ENCODE results near the gene CRTAC1.
A peak's percentile ranks its signal among the peaks of the same experiment; 100 is the strongest.

CRTAC1 gene
- total RNA-seq = 0 reads per million in 4 donors

GRCh38 chr10:98030093-98030821 is at the start of gene CRTAC1:
Gene CRTAC1, minus strand, starts transcription at chr10:98030621. Its CDS starts 149 bp downstream, at chr10:98030472.
- DNase-seq = no peak

DNA sequence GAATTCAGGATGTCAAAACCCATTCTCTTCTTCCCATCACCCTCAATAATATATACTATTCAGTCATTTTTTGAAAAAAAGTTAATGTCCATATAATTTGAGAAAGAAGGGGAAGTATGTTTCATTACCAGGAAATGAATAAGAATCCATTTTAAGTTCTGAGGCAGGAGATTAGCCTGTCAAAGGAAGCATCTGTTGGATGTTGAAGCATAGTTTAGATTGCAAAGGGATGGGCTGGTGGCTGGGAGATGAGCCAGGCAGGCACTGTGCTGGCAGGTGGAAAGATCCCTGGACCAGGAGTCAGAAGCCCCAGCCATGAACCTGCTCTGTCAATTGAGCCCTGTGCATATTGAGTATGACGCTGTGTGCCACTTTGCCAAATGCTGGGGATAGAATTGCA is 48.4 kb upstream of the CRTAC1 start:
- no peak for DNase-seq

- DNase-seq = no peak
These were observed 46.8 kb upstream of the CRTAC1 start for GRCh38 chr10:98077223-98077622.

DNA sequence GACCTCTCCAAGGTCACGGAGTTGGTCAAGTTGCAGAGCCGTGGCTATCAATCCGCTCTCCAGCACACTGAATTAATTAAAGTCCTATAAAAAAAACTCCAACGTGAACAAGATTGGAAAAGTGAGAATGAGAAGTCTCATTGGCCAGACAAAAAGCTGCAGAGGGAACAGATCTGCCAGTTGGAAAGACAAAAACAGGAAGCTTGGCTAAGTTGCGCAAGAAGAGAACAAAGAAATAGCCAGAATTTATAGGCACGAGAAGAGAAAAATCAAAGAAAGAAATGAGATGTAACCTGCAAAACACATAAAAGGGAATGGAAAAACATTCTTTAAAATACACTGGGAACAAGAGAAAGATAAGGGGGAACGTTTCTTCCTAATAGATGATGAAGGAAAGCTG is 45.7 kb upstream of the CRTAC1 start:
- no peak for DNase-seq

- no peak for DNase-seq
These were observed 44.0 kb upstream of the CRTAC1 start for GRCh38 chr10:98074315-98074911.

- DNase-seq = no peak
These were observed 36.7 kb upstream of the CRTAC1 start for GRCh38 chr10:98067165-98067564.

- no peak for DNase-seq
These were observed 33.3 kb upstream of the CRTAC1 start for GRCh38 chr10:98063740-98064027.

DNA sequence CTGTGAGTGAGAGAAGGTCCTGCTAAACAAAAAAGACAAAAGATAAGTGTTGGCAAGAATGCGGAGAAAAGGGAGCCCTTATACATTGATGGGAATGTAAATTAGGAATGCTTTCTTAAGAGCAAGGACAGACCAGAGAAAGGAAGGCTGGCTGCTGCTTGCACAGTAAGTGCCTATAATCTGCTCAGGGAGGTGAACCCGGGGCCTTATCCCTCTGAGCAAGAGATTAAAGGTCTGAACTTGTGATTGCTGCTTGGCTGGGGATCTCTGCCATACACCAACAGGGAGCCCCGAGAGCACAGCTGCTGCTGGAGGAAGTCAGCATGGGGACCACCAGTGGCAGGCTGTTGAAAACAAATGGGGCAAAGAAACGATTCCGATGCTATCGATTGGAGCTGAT is 32.0 kb upstream of the CRTAC1 start:
- DNase-seq = no peak

GRCh38 chr10:98060079-98060478 is 29.7 kb upstream of the CRTAC1 start:
- DNase-seq = no peak

GRCh38 chr10:98058295-98058694 is 27.9 kb upstream of the CRTAC1 start:
- DNase-seq = no peak

DNA sequence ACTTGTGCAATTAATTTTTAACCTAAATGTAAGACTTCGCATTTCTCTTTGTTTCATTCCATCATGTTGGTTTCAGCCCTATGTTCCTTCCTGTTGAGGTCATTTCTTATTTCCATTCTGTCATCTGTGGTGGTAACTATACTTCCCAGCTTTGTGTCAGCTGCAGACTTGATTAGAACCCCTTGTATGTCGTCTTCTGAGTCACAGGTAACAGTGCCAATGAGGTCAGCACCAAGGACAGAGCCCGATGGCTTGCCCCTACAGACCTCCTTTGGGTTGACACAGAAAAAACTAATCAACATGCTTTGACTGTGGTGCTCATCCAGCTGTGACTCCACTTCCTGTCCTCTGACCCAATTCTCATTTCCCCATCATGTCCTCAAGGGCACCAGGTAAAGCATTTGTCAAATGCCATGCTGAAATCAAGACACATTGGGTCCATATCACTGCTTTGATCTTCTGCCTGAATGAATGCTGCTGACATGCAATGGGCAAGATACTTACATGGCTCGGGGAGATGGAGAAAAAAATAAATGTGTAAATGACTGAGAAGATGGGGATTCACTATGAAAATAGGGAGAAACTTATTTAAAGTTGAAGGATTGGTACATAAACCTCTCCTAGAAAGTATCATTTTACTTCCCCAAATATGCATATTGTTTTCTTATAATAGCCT is 25.6 kb upstream of the CRTAC1 start:
- no peak for DNase-seq

DNA sequence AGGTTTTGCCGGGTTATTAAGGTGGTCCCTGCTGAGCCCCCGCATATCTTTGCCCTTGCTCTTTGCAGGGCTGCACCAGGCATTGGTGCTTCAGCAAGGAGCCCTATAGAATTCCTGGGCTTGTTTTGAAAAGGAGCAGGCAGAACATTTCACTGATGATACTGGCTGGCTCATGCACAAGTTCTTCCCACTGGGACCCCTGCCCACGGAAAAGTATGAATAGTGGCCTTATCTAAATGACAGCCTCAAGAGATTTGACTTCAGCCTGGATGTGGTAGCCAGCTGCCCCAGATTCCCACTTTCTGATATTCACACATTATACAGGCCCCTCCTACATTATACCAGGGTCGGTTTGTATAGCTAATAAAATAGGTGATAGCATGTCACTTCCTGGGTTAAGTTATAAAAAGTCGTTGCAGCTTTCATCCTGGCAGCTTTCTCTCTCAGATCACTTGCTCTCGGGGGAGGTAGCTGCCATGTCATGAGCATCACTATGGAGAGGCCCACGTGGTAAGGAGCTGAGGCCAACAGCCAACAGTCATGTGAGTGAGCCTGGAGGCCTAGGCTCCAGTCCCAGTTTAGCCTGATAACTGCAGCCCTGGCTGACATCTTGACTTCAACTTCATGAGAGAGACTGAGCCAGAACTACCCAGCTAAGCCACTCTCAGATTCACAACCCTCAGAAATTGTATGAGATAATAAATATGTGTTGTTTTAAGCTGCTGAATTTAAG is 16.8 kb upstream of the CRTAC1 start:
- no peak for DNase-seq

DNA sequence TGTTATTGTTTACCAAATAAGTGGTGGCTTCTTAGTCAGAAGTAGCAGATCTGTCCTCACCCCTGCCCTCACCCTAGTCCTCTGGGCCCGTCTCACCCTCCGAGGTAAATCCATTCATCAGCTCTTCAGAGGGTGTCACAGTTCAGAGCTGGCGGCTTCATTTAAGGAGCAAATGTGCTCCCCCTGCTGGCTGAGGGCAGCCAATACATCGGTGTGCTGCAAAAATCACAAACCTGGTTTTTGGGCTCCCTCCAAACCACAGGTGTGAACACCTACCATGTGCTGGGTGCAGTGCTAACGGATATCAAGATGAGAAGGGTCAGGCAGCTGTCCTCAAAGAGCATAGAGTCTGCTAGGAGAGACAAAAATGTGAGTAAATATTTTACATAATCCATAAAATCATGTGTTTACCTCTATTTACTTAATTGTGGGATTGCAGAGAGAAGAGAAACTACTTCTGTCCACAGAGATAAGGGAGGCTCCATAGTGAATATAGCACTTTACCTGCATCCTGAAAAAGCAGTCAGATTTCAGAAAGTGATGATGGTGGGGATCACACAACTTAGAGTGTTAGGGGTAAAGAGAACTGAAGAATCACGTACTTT is 15.5 kb upstream of the CRTAC1 start:
- peak in 4 of 5 donors; percentile 27 to 54 (median 38) for DNase-seq

- DNase-seq = peak in 2 of 5 donors; percentile 16 to 26
These were observed 11.1 kb upstream of the CRTAC1 start for GRCh38 chr10:98041352-98042043.

GRCh38 chr10:98039690-98040381 is 9.4 kb upstream of the CRTAC1 start:
- no peak for DNase-seq

DNA sequence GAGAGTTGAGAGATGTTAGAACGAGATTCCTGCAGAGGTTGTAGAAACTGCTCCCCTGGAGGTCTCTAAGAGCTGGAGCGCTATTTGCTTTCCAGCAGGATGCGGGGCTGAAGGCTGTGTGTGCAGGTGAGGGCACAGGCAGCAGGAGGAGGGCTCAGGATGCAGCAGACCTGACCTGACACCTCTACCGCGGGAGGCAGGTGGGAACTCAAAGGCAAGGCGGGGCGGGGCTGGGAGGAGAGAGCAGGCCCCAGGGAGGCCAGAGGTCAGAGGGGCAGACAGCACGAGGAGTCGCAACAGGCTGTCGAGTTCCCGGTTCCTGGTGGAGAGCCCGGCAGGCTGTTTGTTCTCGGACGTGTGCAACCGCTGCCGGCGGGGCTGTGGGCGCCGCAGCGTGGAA is 7.9 kb upstream of the CRTAC1 start:
- no peak for DNase-seq

DNA sequence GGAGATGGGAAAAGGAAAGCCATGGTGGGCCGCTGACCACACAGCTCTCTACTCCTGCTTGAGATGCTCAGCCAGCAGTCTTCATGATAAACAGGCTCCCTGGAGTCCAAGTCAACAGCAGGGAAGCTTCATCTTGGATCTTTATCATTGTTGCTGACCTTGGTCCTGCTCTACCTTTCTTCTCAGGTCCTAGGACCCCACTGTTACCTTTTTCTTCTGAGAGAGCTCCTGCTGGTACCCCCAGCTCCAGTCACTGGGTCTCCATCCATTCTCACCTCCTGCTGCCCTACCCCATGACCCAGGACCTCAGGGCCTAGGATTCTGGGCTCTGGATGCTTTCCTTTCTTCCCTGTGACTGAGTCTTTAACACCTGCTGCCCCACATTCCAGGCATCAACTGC is 5.2 kb upstream of the CRTAC1 start:
- DNase-seq = no peak

DNA sequence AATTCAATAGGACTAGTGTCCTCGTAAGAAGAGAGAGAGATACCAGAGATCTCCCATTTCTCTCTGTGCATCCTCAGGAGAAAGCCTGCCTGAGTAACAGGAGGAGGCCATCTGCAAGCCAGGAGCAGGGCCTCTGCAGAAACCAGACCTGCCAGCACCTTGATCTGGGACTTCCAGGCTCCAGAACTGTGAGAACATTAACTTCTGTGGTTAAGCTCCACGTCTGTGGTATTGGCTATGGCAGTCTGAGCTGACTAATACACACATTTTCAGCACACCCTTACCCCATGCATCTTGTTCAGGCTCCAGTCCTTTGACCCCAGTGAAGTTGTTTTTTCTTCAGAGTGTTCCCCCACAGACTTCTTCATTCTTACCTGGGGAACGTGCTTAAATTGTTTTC is 3.1 kb upstream of the CRTAC1 start:
- no peak for DNase-seq

GRCh38 chr10:98031440-98031839 is 1.0 kb upstream of the CRTAC1 start:
- no peak for DNase-seq

DNA sequence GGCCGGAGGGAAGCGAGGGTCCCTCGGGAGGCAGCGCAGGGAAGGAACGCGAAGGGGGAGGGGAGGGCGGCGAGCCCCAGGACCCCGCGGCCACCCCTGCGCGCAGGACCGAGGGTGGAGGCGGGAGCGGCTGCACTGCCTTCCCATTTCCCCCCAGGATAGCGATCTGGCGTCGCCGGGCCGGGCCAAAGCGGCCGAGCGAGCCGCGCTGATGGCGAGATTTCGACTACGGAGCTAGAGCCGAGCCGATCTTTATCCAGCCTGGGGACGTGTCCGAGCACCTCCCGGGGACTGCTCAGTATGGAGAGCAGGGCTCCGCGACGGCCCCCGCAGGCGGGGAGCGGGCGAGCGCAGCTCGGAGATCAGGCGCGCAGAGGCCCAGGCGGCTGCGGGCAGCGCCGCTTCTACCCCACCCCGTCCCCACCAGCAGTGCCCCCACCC is 590 bp upstream of the CRTAC1 start:
- DNase-seq = no peak

DNA sequence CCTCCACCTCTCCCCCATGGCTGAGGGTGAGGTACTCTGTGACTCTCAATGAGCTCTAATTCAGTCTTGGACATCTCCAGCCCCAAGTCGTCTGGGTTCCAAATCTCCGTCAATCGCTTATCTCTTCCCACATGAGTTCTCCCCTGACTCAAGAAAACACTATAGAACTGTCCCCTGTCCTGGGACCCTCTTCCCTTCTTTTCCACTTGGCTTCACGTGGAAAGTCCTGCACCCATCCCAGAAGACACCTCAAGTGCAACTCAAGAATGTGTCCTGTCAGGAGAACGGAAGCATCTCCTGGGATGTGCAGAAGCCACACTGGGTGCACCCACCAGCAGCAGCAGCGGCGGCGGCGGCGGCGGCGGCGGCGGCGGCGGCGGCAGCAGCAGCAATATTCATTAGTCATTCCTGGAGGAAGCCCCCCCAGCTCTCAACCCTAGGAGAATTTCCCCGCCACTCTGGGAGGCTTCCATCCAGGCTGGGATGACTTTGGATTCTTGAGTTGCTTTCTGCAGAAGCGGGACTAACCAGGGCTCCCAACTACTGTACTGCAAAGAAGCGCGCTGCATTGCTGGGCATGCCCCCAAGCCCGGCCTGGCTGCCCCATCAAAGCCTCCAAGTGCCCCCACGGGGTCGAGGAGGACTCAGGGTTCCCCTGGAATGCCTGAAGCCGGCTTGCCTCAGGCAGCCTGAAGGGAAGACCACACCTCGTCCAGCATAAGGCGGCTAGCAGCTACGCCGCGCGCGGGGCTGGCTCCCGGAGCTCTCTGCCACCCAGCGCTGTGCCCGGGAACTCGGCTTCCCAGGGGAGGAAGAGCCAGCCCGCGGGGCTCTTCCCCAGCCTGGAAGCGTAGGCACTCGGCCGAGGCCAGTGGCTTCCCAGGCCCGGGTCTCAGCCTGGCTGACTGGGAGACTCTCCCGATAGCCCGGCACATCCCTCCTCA is 1.0 kb downstream of the CRTAC1 start:
- DNase-seq = no peak
